DOHH2 (cell line): ENCODE results near the gene SLC39A1.

Experiments
- EZH2phosphoT487 ChIP-seq: fragments of 200-600 bp; sonication (generic); IDR thresholded peaks from 2 replicates; pipeline ENCODE4 v1.6.1; 2017; ENCODE audit warnings: borderline replicate concordance, mild to moderate bottlenecking, antibody characterized with exemption, low read length, moderate library complexity, mixed read lengths
- TF ChIP-seq, protein P1 (sequence below): fragments of 200-600 bp; sonication (generic); IDR thresholded peaks from one replicate; pipeline ENCODE4 v1.5.1; 2014; ENCODE audit warnings: antibody characterized with exemption, mild to moderate bottlenecking, low read depth, low read length; ENCODE audit not compliant: poor library complexity, severe bottlenecking

DNA sequence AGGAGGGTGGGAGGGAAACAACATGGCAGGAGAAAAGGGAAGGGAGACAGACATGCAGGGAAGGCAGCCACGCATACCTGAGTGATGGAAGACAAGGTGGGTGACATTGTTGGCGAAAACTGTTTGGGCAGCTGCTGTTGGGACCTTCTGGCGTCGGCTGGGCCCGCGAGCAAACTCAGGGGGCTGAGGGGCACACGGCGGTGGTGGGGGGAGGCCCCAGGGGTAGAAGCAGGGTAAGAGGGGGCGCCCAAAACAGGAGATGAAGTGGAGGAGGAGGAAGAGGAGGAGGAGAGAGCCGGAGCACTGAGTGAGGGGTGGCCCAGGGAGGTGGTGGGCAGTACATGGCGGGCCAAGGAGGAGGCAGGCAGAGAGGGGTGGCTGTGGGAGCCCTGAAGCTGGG is 12.2 kb downstream of the SLC39A1 start:
- TF ChIP-seq EZH2phosphoT487: no peak
- TF ChIP-seq, protein P1, sequence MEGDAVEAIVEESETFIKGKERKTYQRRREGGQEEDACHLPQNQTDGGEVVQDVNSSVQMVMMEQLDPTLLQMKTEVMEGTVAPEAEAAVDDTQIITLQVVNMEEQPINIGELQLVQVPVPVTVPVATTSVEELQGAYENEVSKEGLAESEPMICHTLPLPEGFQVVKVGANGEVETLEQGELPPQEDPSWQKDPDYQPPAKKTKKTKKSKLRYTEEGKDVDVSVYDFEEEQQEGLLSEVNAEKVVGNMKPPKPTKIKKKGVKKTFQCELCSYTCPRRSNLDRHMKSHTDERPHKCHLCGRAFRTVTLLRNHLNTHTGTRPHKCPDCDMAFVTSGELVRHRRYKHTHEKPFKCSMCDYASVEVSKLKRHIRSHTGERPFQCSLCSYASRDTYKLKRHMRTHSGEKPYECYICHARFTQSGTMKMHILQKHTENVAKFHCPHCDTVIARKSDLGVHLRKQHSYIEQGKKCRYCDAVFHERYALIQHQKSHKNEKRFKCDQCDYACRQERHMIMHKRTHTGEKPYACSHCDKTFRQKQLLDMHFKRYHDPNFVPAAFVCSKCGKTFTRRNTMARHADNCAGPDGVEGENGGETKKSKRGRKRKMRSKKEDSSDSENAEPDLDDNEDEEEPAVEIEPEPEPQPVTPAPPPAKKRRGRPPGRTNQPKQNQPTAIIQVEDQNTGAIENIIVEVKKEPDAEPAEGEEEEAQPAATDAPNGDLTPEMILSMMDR: no peak
